BE2C (cell line): ENCODE results near the gene PPP3CA.

Source experiments
- DNase-seq: peaks from one replicate; pipeline ENCODE4 v3.0.0-alpha.2; 2020
- H3K27me3 ChIP-seq: fragments of 250-450 bp; sonication (Bioruptor Pico); 2 replicates; pipeline ENCODE4 v1.5.1; 2020; ENCODE audit warnings: mild to moderate bottlenecking
- H3K36me3 ChIP-seq: fragments of 250-450 bp; sonication (Bioruptor Pico); 2 replicates; pipeline ENCODE4 v1.5.1; 2020; ENCODE audit warnings: mild to moderate bottlenecking
- H3K4me1 ChIP-seq: fragments of 250-450 bp; sonication (Bioruptor Pico); 2 replicates; pipeline ENCODE4 v1.5.1; 2020
- H3K4me3 ChIP-seq: 2 replicates; pipeline ENCODE4 v1.5.1; 2011; ENCODE audit warnings: low read depth, low read length
- H3K9me3 ChIP-seq: fragments of 250-450 bp; sonication (Bioruptor Pico); 2 replicates; pipeline ENCODE4 v1.5.1; 2020
- TF ChIP-seq, protein P1 (sequence below): IDR thresholded peaks from 2 replicates; pipeline ENCODE4 v1.5.1; 2012; ENCODE audit warnings: mild to moderate bottlenecking, low read depth, low read length

The PPP3CA gene

DNA sequence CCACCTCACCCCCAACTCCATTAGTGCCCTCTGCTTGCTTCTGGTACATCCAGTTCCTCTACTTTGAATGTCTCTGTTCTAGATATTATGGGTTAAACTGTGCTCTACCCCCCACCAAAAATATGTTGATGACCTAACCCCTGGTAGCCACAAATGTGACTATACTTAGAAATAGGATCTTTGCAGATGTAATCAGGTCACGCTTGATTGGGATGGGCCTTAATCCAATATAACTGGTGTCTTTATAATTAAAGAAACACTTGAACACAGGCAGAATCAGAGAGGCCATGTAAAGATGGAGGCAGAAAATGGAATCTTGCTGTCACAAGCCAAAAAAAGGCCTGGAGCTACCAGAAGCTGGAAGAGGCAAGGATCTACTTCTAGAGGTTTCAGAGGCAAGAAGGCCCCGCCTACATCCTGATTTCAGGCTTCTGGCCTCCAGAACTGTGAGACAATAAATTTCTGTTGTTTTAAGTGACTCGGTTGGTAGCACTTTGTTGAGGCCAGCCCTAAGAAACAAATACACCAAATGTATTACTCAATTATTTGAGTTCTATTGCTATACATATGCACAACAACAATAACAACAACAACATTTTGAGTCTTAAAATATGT lies 220.0 kb downstream of the PPP3CA start:
- TF ChIP-seq, protein P1, sequence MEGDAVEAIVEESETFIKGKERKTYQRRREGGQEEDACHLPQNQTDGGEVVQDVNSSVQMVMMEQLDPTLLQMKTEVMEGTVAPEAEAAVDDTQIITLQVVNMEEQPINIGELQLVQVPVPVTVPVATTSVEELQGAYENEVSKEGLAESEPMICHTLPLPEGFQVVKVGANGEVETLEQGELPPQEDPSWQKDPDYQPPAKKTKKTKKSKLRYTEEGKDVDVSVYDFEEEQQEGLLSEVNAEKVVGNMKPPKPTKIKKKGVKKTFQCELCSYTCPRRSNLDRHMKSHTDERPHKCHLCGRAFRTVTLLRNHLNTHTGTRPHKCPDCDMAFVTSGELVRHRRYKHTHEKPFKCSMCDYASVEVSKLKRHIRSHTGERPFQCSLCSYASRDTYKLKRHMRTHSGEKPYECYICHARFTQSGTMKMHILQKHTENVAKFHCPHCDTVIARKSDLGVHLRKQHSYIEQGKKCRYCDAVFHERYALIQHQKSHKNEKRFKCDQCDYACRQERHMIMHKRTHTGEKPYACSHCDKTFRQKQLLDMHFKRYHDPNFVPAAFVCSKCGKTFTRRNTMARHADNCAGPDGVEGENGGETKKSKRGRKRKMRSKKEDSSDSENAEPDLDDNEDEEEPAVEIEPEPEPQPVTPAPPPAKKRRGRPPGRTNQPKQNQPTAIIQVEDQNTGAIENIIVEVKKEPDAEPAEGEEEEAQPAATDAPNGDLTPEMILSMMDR = no peak
- no peaks in the 10 kb centered on the region for H3K27me3 ChIP-seq
- H3K4me1 ChIP-seq = no peaks in the 10 kb centered on the region; the same call in 1 of the 2 replicates
- DNase-seq = no peak
- H3K9me3 ChIP-seq = no peaks in the 10 kb centered on the region
- no peaks in the 10 kb centered on the region for H3K36me3 ChIP-seq
- no peak overlapping the region for H3K4me3 ChIP-seq

DNA sequence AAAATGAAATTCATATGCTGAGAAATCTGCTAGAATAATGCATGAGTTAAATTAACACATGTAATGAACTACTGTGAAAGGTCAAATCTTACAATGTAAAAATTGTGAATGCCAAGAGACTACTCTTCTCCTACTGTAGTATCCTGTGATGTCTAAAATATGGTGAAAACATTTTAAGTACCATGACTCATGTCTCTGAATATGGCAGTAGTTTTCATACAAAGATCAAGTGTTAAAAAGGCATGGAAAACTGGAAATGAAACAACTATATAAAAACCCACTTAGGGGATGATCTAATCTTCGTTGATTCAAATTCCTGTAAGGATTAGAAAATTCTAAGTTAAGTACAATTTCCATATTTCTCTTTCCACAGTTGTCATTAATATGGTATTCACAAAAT lies 221.3 kb downstream of the PPP3CA start:
- TF ChIP-seq, protein P1 = no peak
- Histone ChIP-seq H3K4me1 (no peaks in the 10 kb centered on the region; the same call in 1 of the 2 replicates), H3K27me3 (no peaks in the 10 kb centered on the region), H3K9me3 (no peaks in the 10 kb centered on the region), H3K36me3 (no peaks in the 10 kb centered on the region), H3K4me3 (no peak overlapping the region)
- no peak for DNase-seq

GRCh38 chr4:101125045-101125942 lies 222.0 kb downstream of the PPP3CA start:
- DNase-seq = no peak
- Histone ChIP-seq H3K9me3 (no peaks in the 10 kb centered on the region), H3K4me1 (no peaks in the 10 kb centered on the region; the same call in 1 of the 2 replicates), H3K36me3 (no peaks in the 10 kb centered on the region), H3K27me3 (no peaks in the 10 kb centered on the region), H3K4me3 (no peak overlapping the region)
- TF ChIP-seq, protein P1 = no peak

DNA sequence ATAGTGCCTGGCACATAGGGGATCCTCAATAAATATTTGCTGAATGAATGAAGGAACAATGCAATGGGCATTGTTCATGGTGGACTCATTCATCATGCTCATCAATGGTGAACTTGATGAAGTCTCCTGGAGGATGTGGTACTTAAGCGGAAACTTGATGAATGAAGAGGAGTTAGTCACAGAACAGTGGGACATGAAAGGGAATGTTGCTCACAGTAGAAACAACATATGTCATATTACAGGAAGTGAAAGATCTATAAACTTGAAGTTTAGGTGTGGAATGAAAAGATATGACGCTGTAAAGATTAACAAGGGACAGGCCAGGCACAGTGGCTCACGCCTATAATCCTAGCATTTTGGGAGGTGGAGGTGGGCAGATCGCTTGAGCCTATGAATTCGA lies 224.1 kb downstream of the PPP3CA start:
- H3K4me1 ChIP-seq = no peaks in the 10 kb centered on the region; the same call in 1 of the 2 replicates
- DNase-seq = no peak
- no peaks in the 10 kb centered on the region for H3K27me3 ChIP-seq
- TF ChIP-seq, protein P1 = no peak
- H3K9me3 ChIP-seq = no peaks in the 10 kb centered on the region
- no peaks in the 10 kb centered on the region for H3K36me3 ChIP-seq
- H3K4me3 ChIP-seq = no peak overlapping the region

DNA sequence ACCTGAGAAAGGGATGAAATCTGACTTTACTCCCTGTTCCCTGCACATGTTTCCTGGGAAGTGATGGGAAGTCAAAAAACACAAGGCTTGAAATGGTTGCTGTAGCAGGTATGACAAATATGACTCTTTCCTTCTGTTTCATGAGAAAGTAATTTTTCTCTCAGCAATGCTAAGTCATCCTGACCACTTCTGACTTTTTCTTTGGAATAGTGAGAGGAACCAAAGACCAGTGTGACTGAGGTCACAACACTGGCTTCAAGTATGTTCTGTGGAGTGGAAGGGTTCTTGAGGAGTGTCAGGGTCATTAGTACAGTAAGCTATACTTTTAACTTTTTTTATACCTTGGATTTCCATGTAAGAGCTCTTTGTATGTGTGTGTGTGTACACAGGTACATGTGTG lies 225.3 kb downstream of the PPP3CA start:
- no peaks in the 10 kb centered on the region for H3K4me1 ChIP-seq
- H3K27me3 ChIP-seq = no peaks in the 10 kb centered on the region

More for the DNA sequence above, 225.3 kb downstream of the PPP3CA start:
- DNase-seq = no peak
- Histone ChIP-seq H3K36me3 (no peaks in the 10 kb centered on the region), H3K9me3 (no peaks in the 10 kb centered on the region), H3K4me3 (no peak overlapping the region)
- TF ChIP-seq, protein P1 = no peak
